Mononuclear cell (primary cell): Measurements from ENCODE around the gene PTPRM. TPM values are rescaled to one million over a fixed set of nuclear protein-coding genes. Genes with fewer than 3 reads are reported as not detected.

Source experiments
- H3K27me3 ChIP-seq: 2 replicates; pipeline ENCODE4 v1.6.0; 2011; ENCODE audit warnings: low read length, control low read depth; ENCODE audit not compliant: insufficient read depth
- H3K4me1 ChIP-seq: 2 replicates; pipeline ENCODE4 v1.5.1; 2011; ENCODE audit warnings: mild to moderate bottlenecking, low read length, control low read depth; ENCODE audit not compliant: insufficient read depth
- H3K4me3 ChIP-seq: 2 replicates; pipeline ENCODE4 v1.5.1; 2011; ENCODE audit warnings: mild to moderate bottlenecking, low read length, moderate library complexity
- H3K9me3 ChIP-seq: 2 replicates; pipeline ENCODE4 v1.5.1; 2011; ENCODE audit warnings: low read depth, mild to moderate bottlenecking, control low read depth, low read length
- total RNA-seq: library from RNA; depleted of rRNA; stranded (reverse); fragments of >200 nt; gene quantifications from one replicate; pipeline ENCODE4 v1.2.3, GENCODE V29; 2012

The PTPRM gene
- total RNA-seq, 1 donor: 8.0 TPM

DNA sequence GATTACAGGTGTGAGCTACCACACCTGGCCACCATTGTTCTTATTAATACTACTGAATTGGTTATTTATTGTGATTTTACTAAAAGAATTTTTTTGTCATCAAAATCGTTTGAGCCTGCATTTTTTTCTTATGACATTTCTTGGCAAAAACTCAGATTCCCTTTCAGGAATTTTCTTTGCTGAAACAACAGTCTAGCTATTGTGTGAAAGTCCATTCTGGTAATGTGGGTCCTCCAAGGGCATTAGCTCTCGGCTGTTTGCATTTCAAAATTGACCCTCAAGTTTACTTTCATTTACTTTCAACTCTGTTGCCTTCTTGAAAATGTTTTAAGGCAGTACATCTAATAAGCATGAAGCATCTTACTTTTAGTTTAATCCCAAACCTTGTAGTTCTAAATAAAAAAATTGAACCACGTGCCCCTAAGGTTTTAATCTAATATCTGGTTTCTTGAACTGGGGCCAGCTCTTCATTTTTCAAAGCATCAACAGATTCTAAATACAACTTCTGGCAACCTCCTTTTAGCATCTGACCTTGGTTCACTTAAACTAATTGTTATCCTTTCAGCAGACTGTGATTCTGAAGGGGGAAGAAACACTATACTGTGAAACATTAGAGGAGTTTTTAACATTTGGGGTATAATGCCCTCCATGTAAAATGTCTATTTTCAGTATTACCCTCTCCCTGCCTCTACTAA, 716.9 kb downstream of the PTPRM start:
- H3K4me1 ChIP-seq: no peaks in the 10 kb centered on the region
- no peaks in the 10 kb centered on the region for H3K9me3 ChIP-seq
- no peaks in the 10 kb centered on the region for H3K27me3 ChIP-seq
- no peak overlapping the region for H3K4me3 ChIP-seq

DNA sequence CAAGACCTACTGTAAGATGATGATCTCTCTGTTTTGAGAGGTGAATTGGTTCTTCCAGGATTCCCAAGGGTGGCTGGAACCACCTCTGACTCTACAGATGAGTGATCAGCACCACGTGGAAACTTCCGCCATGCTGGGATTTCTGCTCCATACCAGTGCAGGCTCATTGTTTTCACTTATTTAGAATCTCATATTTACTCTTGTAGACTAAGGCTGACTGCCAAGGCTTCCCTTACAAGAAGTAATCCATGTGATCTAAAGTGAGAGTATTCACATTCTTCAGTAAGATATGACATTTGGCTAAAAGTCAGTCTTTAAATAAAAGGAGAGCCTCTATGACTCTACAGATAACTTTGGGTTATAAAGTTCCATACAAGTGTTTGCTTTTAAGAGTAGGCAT, 719.2 kb downstream of the PTPRM start:
- H3K4me1 ChIP-seq: no peaks in the 10 kb centered on the region
- H3K9me3 ChIP-seq: no peaks in the 10 kb centered on the region
- no peak overlapping the region for H3K4me3 ChIP-seq
- no peaks in the 10 kb centered on the region for H3K27me3 ChIP-seq

DNA sequence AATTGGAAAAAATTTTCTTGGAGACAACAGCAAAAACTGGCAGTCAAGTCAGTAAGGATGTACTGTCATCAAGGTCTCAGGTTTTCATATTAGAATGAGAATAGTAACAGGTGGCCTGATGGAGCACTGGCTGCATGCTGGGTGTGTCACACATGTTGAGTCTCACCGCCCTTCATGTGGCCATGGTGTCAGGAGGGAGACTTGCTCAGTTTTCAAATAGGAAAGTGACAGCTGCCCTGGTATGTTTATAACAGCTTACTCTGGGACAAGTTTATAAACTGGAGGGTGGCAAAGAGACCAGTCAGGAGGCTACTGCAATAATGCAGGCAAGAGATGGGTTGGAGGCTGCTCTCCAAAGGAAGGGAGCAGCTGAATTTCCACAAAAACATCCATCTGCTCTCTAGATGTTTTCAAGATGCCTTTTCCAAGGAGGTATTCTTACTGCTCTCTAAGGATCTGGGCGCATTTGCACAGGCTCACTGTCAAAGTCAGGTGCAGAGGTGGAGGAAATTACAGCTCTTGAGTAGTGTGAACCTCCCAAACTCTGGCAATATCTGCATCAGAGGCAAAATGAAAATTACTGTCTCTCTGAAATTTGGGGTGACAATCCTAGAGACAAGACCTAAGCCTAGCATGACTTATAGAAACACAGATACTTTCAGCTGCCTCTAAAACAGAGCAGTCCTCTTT, 720.2 kb downstream of the PTPRM start:
- no peaks in the 10 kb centered on the region for H3K27me3 ChIP-seq
- no peaks in the 10 kb centered on the region for H3K9me3 ChIP-seq
- H3K4me1 ChIP-seq: no peaks in the 10 kb centered on the region
- no peak overlapping the region for H3K4me3 ChIP-seq

DNA sequence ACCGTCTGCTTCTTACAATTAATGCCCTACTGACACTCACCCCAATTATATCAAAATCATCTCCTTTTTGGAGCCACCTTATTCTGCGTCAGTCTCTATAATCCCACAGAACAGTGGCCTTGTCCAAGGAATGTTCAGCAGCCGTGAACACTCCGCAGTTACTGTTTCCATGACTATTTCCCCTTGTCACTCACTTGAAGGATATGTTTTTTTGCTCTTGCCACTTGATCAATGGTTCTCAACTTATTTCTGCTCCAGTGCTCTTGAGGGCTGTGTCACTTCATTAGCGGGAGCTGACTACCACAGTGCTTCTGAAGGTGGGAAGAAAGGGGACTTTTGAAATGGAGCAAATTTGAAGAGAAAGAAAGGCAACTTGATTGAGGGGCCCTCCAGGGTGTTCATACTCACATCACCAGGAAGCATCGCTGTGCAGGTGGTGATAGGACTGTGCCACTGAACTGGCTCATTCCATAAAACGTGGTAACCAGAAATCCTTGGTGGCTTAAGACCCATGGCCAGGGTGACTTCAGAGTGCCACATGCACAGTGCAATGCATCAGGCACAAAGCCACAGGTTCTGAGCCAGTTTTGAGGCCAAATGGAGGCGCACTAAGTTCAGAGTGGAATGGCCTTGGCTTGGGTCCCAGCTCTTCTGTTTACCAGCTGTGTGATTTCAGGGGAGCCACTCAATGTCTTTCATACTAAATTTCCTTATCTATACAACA, 721.5 kb downstream of the PTPRM start:
- no peaks in the 10 kb centered on the region for H3K4me1 ChIP-seq
- H3K9me3 ChIP-seq: no peaks in the 10 kb centered on the region
- H3K4me3 ChIP-seq: no peak overlapping the region
- no peaks in the 10 kb centered on the region for H3K27me3 ChIP-seq

- Histone ChIP-seq H3K9me3 (no peaks in the 10 kb centered on the region), H3K4me3 (no peak overlapping the region), H3K27me3 (no peaks in the 10 kb centered on the region), H3K4me1 (no peaks in the 10 kb centered on the region)
Measured at GRCh38 chr18:8290435-8290834, 723.3 kb downstream of the PTPRM start.

- Histone ChIP-seq H3K9me3 (no peaks in the 10 kb centered on the region), H3K27me3 (no peaks in the 10 kb centered on the region), H3K4me1 (no peaks in the 10 kb centered on the region), H3K4me3 (no peak overlapping the region)
Measured at GRCh38 chr18:8290913-8291312, 723.8 kb downstream of the PTPRM start.

DNA sequence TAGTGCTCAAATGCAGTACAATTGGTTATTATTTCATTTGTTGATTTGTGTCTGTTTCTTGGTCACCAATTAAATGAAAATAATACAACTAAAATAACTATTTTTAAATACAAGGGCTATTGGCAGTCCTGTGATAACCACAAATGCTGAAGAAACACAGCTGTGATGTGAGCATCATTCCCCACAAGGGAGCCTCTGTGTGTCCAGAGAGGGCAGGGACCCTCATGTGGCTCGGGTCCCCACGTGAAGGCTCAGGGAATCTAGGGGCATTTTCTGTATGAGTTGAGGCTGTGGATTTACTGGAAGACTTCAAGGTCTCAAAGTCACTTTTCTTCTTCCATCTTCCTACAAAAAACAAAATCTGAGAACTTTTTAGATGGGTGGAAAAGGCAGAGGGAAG, 726.1 kb downstream of the PTPRM start:
- H3K4me3 ChIP-seq: no peak overlapping the region
- no peaks in the 10 kb centered on the region for H3K9me3 ChIP-seq
- no peaks in the 10 kb centered on the region for H3K27me3 ChIP-seq
- H3K4me1 ChIP-seq: no peaks in the 10 kb centered on the region

GRCh38 chr18:8296886-8297616, 729.9 kb downstream of the PTPRM start:
- H3K4me1 ChIP-seq: no peaks in the 10 kb centered on the region
- H3K27me3 ChIP-seq: no peaks in the 10 kb centered on the region
- H3K9me3 ChIP-seq: no peaks in the 10 kb centered on the region
- H3K4me3 ChIP-seq: no peak overlapping the region

GRCh38 chr18:8298186-8298585, 731.1 kb downstream of the PTPRM start:
- Histone ChIP-seq H3K4me3 (no peak overlapping the region), H3K27me3 (no peaks in the 10 kb centered on the region), H3K4me1 (no peaks in the 10 kb centered on the region), H3K9me3 (no peaks in the 10 kb centered on the region)

GRCh38 chr18:8299054-8299980, 732.2 kb downstream of the PTPRM start:
- Histone ChIP-seq H3K9me3 (no peaks in the 10 kb centered on the region), H3K27me3 (no peaks in the 10 kb centered on the region), H3K4me3 (no peak overlapping the region), H3K4me1 (no peaks in the 10 kb centered on the region)

DNA sequence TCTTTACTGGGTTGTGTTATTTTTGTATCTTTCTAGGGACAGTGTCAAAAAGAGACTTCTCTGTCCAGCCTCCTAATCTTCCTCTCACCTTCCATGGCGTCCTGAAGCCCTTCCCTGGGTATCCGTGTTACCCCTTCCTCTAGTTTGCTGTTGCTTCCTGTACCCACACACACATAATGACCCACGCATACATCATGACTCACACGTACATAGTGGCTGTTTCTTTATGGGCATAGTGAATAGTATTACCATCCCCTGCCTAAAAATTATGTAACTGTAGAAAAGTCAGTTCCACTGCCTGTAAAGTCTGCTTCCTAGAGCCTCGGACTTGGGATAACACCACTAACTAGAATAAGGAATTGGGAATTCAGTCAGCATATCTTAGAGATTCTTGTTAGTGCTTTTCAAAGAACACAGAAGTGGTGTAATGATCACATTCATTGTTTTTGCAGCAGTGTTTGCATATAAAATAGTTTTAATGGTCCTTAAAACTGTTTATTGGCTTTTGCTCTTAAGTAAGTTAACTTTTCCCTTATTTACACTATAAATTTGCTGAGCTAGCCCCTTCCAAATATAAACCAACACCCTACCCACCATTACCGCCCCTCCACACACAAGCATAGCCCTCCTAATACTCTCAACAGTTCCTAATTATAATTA, 733.8 kb downstream of the PTPRM start:
- no peaks in the 10 kb centered on the region for H3K27me3 ChIP-seq
- H3K4me3 ChIP-seq: no peak overlapping the region
- no peaks in the 10 kb centered on the region for H3K4me1 ChIP-seq
- H3K9me3 ChIP-seq: no peaks in the 10 kb centered on the region

GRCh38 chr18:8301427-8302172, 734.5 kb downstream of the PTPRM start:
- Histone ChIP-seq H3K27me3 (no peaks in the 10 kb centered on the region), H3K9me3 (no peaks in the 10 kb centered on the region), H3K4me1 (no peaks in the 10 kb centered on the region), H3K4me3 (no peak overlapping the region)

DNA sequence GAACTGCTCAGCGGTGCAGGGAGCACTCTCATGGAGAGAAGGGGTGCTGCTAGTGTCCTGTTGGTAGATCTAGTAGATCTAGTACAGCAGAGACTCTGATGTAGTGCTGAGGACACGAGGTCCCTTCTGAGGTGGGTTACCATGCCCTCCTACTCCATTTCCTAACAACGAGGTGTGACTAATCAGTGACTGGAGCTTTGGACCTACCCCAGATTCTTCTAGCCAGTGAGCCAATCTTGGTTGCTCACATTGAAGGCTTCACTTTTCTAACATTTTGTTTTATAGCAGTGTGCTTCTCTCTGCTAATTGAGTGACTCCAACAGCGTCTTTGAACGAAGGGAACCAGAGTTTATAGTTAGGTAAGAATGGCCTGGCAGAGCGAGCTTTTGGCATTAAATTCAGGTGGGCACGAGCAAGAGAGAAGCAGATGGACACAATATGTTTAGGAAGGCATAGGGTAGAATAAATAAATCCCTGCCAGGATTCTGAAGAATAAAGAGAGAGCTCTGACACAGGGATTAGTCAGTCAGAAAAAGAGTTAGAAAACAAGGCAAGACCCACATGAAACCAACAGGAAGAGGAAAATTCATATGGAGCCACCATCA, 736.1 kb downstream of the PTPRM start:
- no peaks in the 10 kb centered on the region for H3K27me3 ChIP-seq
- no peaks in the 10 kb centered on the region for H3K9me3 ChIP-seq
- no peak overlapping the region for H3K4me3 ChIP-seq
- H3K4me1 ChIP-seq: no peaks in the 10 kb centered on the region
